Fibroblast of lung (primary cell): ENCODE results near the gene LZTS3.

Source experiments
- EZH2 ChIP-seq: IDR thresholded peaks from 2 replicates; pipeline ENCODE4 v1.5.1; 2012; ENCODE audit warnings: low read length, control low read depth, mild to moderate bottlenecking; ENCODE audit errors: missing control alignments
- TF ChIP-seq, protein P1 (sequence below), 2 donors: IDR thresholded peaks in 1 of 2; conservative IDR thresholded peaks in 1 of 2; 1 replicate in 1 of 2; 2 replicates in 1 of 2; pipeline ENCODE4 v1.5.1; 2011 to 2012; ENCODE audit warnings: low read length in 2 of 2, control low read depth in 1 of 2, inconsistent platforms in 1 of 2, low read depth in 1 of 2, mild to moderate bottlenecking in 1 of 2

DNA sequence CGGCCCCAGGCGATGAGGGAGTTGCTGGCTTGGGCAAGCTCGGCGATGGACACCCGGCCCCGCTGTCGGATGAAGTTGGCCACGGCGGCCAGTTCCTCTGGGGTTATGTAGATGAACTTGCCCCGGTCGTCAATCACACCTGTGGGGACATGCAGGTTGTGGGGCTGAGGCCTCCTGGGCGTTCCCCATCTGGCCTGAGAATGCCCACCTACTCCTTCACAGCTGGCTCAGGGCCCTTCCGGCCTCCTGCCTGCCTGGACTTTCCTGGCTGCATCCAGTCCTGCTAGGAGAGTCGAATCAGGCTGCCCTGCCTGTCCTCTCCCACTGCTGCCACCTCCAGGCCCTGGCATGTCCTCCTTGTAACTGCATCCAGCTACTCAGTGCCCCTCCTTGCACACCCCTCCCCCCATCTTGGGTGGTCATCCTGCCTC is 17.3 kb upstream of the LZTS3 start:
- TF ChIP-seq, protein P1, sequence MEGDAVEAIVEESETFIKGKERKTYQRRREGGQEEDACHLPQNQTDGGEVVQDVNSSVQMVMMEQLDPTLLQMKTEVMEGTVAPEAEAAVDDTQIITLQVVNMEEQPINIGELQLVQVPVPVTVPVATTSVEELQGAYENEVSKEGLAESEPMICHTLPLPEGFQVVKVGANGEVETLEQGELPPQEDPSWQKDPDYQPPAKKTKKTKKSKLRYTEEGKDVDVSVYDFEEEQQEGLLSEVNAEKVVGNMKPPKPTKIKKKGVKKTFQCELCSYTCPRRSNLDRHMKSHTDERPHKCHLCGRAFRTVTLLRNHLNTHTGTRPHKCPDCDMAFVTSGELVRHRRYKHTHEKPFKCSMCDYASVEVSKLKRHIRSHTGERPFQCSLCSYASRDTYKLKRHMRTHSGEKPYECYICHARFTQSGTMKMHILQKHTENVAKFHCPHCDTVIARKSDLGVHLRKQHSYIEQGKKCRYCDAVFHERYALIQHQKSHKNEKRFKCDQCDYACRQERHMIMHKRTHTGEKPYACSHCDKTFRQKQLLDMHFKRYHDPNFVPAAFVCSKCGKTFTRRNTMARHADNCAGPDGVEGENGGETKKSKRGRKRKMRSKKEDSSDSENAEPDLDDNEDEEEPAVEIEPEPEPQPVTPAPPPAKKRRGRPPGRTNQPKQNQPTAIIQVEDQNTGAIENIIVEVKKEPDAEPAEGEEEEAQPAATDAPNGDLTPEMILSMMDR (conservative IDR thresholded peaks at IDR 0.05 in 1 of 2, IDR thresholded peaks at IDR 0.05 in 1 of 2; ENCODE audit: low read depth in 1 of 2, low read length in 2 of 2) = no peak
- TF ChIP-seq EZH2 = no peak
